SK-N-SH (cell line): ENCODE results near the gene PHKG2. TPM values are rescaled to one million over a fixed set of nuclear protein-coding genes. Genes with fewer than 3 reads are reported as not detected.

Experiments used
- CTCF ChIA-PET: fragments of 300-600, 350-600 bp; formaldehyde crosslinking; extraction: SDS; loops from one replicate; lab custom pipeline; 2021; lab: Yijun Ruan, JAX
- POLR2A ChIA-PET: fragments of 350-600 bp; sonication (Branson Sonifier 250); formaldehyde crosslinking; extraction: SDS; loops from one replicate; lab custom pipeline; 2020; ENCODE audit warnings: antibody characterized with exemption, inconsistent platforms; lab: Yijun Ruan, JAX
- DNase-seq: peaks from one replicate; pipeline ENCODE4 v3.0.0; 2012
- H2AFZ ChIP-seq: fragments of 200-600 bp; sonication (generic); 2 replicates; pipeline ENCODE4 v1.8.1; 2016; ENCODE audit warnings: antibody characterized with exemption, mild to moderate bottlenecking, low read depth
- H3F3A ChIP-seq: fragments of 200-600 bp; sonication (generic); replicated peaks from 2 replicates; pipeline ENCODE3; 2016; ENCODE audit warnings: antibody characterized with exemption, mild to moderate bottlenecking; ENCODE audit not compliant: insufficient read depth
- H3K27ac ChIP-seq, 2 experiments: fragments of 200-500 bp in 1 of 2; fragments of 200-600 bp in 1 of 2; sonication (Bioruptor generic) in 1 of 2; sonication (generic), shearing (Covaris generic) in 1 of 2; 2 replicates each; pipeline versions ENCODE4 v1.5.1 to v1.6.1; 2014 to 2016; ENCODE audit warnings: low read depth in 2 of 2, inconsistent platforms in 1 of 2, low read length in 1 of 2, mild to moderate bottlenecking in 1 of 2, mixed read lengths in 1 of 2
- H3K27me3 ChIP-seq: fragments of 200-600 bp; sonication (generic), shearing (Covaris generic); 2 replicates; pipeline ENCODE4 v1.6.1; 2016; ENCODE audit warnings: mixed run types; ENCODE audit not compliant: insufficient read depth
- H3K36me3 ChIP-seq, 2 experiments: fragments of 200-500 bp in 1 of 2; fragments of 200-600 bp in 1 of 2; sonication (Bioruptor generic) in 1 of 2; sonication (generic) in 1 of 2; replicated peaks in 1 of 2; 2 replicates each; pipeline versions ENCODE3 to v1.5.1; 2014 to 2016; ENCODE audit warnings: low read length in 1 of 2, mild to moderate bottlenecking in 1 of 2; ENCODE audit not compliant: insufficient read depth in 2 of 2, control insufficient read depth in 1 of 2
- H3K4me1 ChIP-seq, 2 experiments: fragments of 200-500 bp in 1 of 2; fragments of 200-600 bp in 1 of 2; sonication (Bioruptor generic) in 1 of 2; sonication (generic), shearing (Covaris generic) in 1 of 2; 2 replicates each; pipeline versions ENCODE4 v1.5.1 to v1.6.1; 2014 to 2016; ENCODE audit warnings: low read depth in 1 of 2, low read length in 1 of 2, mixed run types in 1 of 2; ENCODE audit not compliant: insufficient read depth in 2 of 2, control insufficient read depth in 1 of 2
- H3K4me2 ChIP-seq: fragments of 200-600 bp; sonication (generic), shearing (Covaris generic); 2 replicates; pipeline ENCODE4 v1.6.1; 2017; ENCODE audit warnings: mixed run types
- H3K4me3 ChIP-seq, 2 experiments: fragments of 200-500 bp in 1 of 2; fragments of 200-600 bp in 1 of 2; sonication (Bioruptor generic) in 1 of 2; sonication (generic), shearing (Covaris generic) in 1 of 2; 2 replicates each; pipeline versions ENCODE4 v1.5.1 to v1.8.1; 2014 to 2016; ENCODE audit warnings: low read depth in 2 of 2, inconsistent platforms in 1 of 2, low read length in 1 of 2, mild to moderate bottlenecking in 1 of 2, mixed read lengths in 1 of 2, moderate library complexity in 1 of 2
- H3K79me2 ChIP-seq: fragments of 200-600 bp; sonication (generic); 2 replicates; pipeline ENCODE4 v1.8.1; 2017; ENCODE audit warnings: mild to moderate bottlenecking; ENCODE audit not compliant: insufficient read depth
- H3K9ac ChIP-seq: fragments of 200-600 bp; sonication (generic); 2 replicates; pipeline ENCODE4 v1.6.1; 2017; ENCODE audit warnings: mixed run types
- H3K9me2 ChIP-seq: fragments of 200-600 bp; sonication (generic); 2 replicates; pipeline ENCODE4 v1.6.1; 2017; ENCODE audit warnings: mixed run types
- H3K9me3 ChIP-seq: fragments of 200-600 bp; sonication (generic); 2 replicates; pipeline ENCODE4 v1.6.1; 2017; ENCODE audit warnings: mixed run types, mild to moderate bottlenecking, moderate library complexity
- H4K20me1 ChIP-seq: fragments of 200-600 bp; sonication (generic); 2 replicates; pipeline ENCODE4 v1.6.1; 2017; ENCODE audit warnings: mild to moderate bottlenecking, mixed run types; ENCODE audit not compliant: insufficient read depth
- CHD2 ChIP-seq: fragments of 150-350 bp; IDR thresholded peaks from 2 replicates; pipeline ENCODE4 v1.6.1; 2018; ENCODE audit warnings: low read length; ENCODE audit not compliant: partially characterized antibody
- EP300 ChIP-seq, 2 experiments: IDR thresholded peaks; 2 replicates each; pipeline versions ENCODE4 v1.4.0 to v1.6.1; 2012; ENCODE audit warnings: borderline replicate concordance in 1 of 2, low read depth in 1 of 2, low read length in 1 of 2
- FOSL2 ChIP-seq: IDR thresholded peaks from 2 replicates; pipeline ENCODE4 v1.4.0; 2012; ENCODE audit warnings: low read depth, mild to moderate bottlenecking, moderate library complexity, borderline replicate concordance
- FOXJ3 ChIP-seq: sonication (generic); formaldehyde crosslinking; IDR thresholded peaks from 2 replicates; pipeline ENCODE4 v1.5.1; 2020; ENCODE audit warnings: mild to moderate bottlenecking, missing genetic modification reagents
- GABPA ChIP-seq: IDR thresholded peaks from 2 replicates; pipeline ENCODE4 v1.4.0; 2012; ENCODE audit warnings: low read depth, mild to moderate bottlenecking
- JUND ChIP-seq: IDR thresholded peaks from 2 replicates; pipeline ENCODE4 v1.4.0; 2012
- MXI1 ChIP-seq: IDR thresholded peaks from 2 replicates; pipeline ENCODE4 v1.6.1; 2012; ENCODE audit warnings: mild to moderate bottlenecking, low read depth, low read length, improper control_type of control experiment
- NFIC ChIP-seq: IDR thresholded peaks from 2 replicates; pipeline ENCODE4 v1.4.0; 2012; ENCODE audit warnings: borderline replicate concordance
- RFX5 ChIP-seq: IDR thresholded peaks from 2 replicates; pipeline ENCODE4 v1.6.1; 2012; ENCODE audit warnings: mild to moderate bottlenecking, improper control_type of control experiment, low read length
- TAF1 ChIP-seq: IDR thresholded peaks from 2 replicates; pipeline ENCODE4 v1.6.1; 2012; ENCODE audit warnings: low read depth, mild to moderate bottlenecking, low read length, moderate library complexity, borderline replicate concordance
- WGBS: methylation state at CpG from one replicate; pipeline ENCODE4 v1.1.6; 2017; ENCODE audit warnings: low lambda C conversion rate; 5-methylcytosine and 5-hydroxymethylcytosine counted together
- polyA plus RNA-seq, 3 experiments: library from polyadenylated mRNA; depleted of rRNA; stranded (reverse); fragments of >200 nt; gene quantifications; 2 replicates each; pipeline ENCODE4 v1.2.3, GENCODE V29; 2012
- TF ChIP-seq, protein P1 (sequence below): IDR thresholded peaks from 2 replicates; pipeline ENCODE4 v1.6.1; 2012; ENCODE audit warnings: mild to moderate bottlenecking, low read depth, low read length, moderate library complexity
- TF ChIP-seq, protein P2 (sequence below): fragments of 150-350 bp; IDR thresholded peaks from 2 replicates; pipeline ENCODE4 v1.6.1; 2017; ENCODE audit warnings: antibody characterized with exemption, low read length, low read depth, borderline replicate concordance
- TF ChIP-seq, protein P3 (sequence below): IDR thresholded peaks from 2 replicates; pipeline ENCODE4 v1.4.0; 2012; ENCODE audit warnings: low read depth, borderline replicate concordance

PHKG2 gene
- polyA plus RNA-seq, 1 of the 3 experiments (the other 2 are of a cell fraction): 45.8 TPM

DNA sequence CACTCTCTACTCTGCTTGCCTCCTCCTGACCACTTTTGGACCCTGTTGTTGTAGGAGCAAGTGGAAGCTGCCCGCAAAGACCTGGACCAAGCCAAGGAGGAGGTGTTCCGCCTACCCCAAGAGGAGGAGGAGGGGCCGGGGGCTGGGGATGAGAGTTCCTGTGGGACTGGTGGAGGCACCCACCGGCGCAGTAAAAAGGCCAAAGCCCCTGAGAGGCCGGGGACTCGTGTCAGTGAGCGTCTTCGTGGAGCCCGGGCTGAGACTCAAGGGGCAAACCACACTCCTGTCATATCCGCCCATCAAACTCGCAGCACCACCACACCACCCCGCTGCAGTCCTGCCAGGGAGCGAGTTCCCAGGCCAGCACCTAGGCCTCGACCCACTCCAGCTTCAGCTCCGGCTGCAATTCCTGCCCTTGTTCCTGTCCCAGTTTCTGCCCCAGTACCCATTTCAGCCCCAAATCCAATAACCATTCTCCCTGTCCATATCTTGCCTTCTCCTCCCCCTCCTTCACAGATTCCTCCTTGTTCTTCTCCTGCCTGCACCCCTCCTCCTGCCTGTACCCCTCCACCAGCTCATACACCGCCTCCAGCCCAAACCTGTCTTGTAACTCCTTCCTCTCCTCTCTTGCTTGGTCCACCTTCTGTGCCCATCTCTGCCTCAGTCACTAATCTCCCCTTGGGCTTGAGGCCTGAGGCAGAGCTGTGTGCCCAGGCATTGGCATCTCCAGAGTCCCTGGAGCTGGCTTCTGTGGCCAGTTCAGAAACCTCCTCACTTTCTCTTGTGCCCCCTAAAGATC lies 11.0 kb upstream of the PHKG2 start:
- DNase-seq: no peak
- CTCF ChIA-PET: no interaction called here
- no peak overlapping the region for H3K9ac ChIP-seq
- no peak overlapping the region for H3K4me3 ChIP-seq
- H4K20me1 ChIP-seq: 0 out of 2 replicates have a peak, but pooled peaks cover 7% of the 10 kb centered on the region
- H3K79me2 ChIP-seq: peaks cover 5% of the 10 kb centered on the region; the same call in 1 of the 2 replicates
- peaks cover 37 to 61% of the 10 kb centered on the region in 2 experiments for H3K36me3 ChIP-seq
- H3K27me3 ChIP-seq: no peaks in the 10 kb centered on the region
- no peaks in the 10 kb centered on the region for H3K9me2 ChIP-seq
- 97% methylated on average over 12 of the region's 17 CpGs for WGBS
- TF ChIP-seq, protein P1, sequence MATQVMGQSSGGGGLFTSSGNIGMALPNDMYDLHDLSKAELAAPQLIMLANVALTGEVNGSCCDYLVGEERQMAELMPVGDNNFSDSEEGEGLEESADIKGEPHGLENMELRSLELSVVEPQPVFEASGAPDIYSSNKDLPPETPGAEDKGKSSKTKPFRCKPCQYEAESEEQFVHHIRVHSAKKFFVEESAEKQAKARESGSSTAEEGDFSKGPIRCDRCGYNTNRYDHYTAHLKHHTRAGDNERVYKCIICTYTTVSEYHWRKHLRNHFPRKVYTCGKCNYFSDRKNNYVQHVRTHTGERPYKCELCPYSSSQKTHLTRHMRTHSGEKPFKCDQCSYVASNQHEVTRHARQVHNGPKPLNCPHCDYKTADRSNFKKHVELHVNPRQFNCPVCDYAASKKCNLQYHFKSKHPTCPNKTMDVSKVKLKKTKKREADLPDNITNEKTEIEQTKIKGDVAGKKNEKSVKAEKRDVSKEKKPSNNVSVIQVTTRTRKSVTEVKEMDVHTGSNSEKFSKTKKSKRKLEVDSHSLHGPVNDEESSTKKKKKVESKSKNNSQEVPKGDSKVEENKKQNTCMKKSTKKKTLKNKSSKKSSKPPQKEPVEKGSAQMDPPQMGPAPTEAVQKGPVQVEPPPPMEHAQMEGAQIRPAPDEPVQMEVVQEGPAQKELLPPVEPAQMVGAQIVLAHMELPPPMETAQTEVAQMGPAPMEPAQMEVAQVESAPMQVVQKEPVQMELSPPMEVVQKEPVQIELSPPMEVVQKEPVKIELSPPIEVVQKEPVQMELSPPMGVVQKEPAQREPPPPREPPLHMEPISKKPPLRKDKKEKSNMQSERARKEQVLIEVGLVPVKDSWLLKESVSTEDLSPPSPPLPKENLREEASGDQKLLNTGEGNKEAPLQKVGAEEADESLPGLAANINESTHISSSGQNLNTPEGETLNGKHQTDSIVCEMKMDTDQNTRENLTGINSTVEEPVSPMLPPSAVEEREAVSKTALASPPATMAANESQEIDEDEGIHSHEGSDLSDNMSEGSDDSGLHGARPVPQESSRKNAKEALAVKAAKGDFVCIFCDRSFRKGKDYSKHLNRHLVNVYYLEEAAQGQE: no peak
- no peak for TF ChIP-seq EP300 (IDR thresholded peaks at IDR 0.05; ENCODE audit: borderline replicate concordance in 1 of 2, low read depth in 1 of 2, low read length in 1 of 2)
- H3F3A ChIP-seq: peaks cover 24% of the 10 kb centered on the region
- no peak overlapping the region for H3K4me2 ChIP-seq
- POLR2A ChIA-PET: interaction anchor here (0.8 kb wide), 1 partner anchor 10 kb away, joined by 3 read pairs; no protein-coding TSS in a partner anchor
- H3K9me3 ChIP-seq: no peaks in the 10 kb centered on the region
- H3K4me1 ChIP-seq: peaks cover 11 to 21% of the 10 kb centered on the region in 2 experiments; a peak in 3 of 4 replicates
- no peak overlapping the region for H3K27ac ChIP-seq
- H2AFZ ChIP-seq: no peak overlapping the region

DNA sequence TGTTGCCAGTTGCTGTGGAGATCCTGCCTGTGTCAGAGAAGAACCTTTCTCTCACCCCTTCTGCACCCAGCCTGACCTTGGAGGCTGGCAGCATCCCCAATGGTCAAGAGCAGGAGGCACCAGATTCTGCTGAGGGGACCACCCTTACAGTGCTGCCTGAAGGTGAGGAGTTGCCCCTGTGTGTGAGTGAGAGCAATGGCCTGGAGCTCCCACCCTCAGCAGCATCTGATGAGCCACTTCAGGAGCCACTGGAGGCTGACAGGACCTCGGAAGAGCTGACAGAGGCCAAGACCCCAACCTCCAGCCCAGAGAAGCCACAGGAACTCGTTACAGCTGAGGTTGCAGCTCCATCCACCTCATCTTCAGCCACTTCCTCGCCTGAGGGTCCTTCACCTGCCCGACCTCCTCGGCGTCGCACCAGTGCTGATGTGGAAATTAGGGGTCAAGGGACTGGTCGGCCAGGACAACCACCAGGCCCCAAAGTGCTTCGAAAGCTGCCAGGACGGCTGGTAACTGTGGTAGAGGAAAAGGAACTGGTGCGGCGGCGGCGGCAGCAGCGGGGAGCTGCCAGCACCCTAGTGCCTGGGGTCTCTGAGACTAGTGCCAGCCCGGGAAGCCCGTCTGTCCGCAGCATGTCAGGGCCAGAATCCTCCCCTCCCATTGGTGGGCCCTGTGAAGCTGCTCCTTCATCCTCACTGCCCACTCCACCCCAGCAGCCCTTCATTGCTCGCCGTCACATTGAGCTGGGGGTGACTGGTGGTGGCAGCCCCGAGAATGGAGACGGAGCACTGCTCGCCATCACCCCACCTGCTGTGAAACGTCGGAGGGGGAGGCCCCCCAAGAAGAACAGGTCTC lies 10.2 kb upstream of the PHKG2 start:
- peaks cover 24% of the 10 kb centered on the region for H3F3A ChIP-seq
- H4K20me1 ChIP-seq: 0 out of 2 replicates have a peak, but pooled peaks cover 7% of the 10 kb centered on the region
- no peak overlapping the region for H2AFZ ChIP-seq
- WGBS: over 99% methylated on average over 14 of the region's 25 CpGs
- peaks cover 11 to 21% of the 10 kb centered on the region in 2 experiments; a peak in 3 of 4 replicates for H3K4me1 ChIP-seq
- H3K9me2 ChIP-seq: no peaks in the 10 kb centered on the region
- CTCF ChIA-PET: interaction anchor here (0.6 to 0.8 kb wide), 2 partner anchors 8 to 15 kb away, joined by 3 read pairs; no protein-coding TSS in a partner anchor
- H3K79me2 ChIP-seq: peaks cover 5% of the 10 kb centered on the region; the same call in 1 of the 2 replicates
- POLR2A ChIA-PET: interaction anchor here (0.7 to 0.8 kb wide), 2 partner anchors 10 to 13 kb away, joined by 3 read pairs; partner anchors contain the start of gene PHKG2
- no peaks in the 10 kb centered on the region for H3K27me3 ChIP-seq
- no peak overlapping the region for H3K4me2 ChIP-seq
- TF ChIP-seq FOSL2 (no peak), CHD2 (no peak), TAF1 (no peak), MXI1 (no peak), RFX5 (no peak), NFIC (no peak), FOXJ3 (CRISPR knock-in tag) (no peak), GABPA (no peak), JUND (no peak)
- TF ChIP-seq, protein P2, sequence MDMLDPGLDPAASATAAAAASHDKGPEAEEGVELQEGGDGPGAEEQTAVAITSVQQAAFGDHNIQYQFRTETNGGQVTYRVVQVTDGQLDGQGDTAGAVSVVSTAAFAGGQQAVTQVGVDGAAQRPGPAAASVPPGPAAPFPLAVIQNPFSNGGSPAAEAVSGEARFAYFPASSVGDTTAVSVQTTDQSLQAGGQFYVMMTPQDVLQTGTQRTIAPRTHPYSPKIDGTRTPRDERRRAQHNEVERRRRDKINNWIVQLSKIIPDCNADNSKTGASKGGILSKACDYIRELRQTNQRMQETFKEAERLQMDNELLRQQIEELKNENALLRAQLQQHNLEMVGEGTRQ: no peak
- TF ChIP-seq, protein P3, sequence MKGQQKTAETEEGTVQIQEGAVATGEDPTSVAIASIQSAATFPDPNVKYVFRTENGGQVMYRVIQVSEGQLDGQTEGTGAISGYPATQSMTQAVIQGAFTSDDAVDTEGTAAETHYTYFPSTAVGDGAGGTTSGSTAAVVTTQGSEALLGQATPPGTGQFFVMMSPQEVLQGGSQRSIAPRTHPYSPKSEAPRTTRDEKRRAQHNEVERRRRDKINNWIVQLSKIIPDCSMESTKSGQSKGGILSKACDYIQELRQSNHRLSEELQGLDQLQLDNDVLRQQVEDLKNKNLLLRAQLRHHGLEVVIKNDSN: no peak
- H3K9me3 ChIP-seq: no peaks in the 10 kb centered on the region
- H3K9ac ChIP-seq: no peak overlapping the region
- peaks cover 29 to 60% of the 10 kb centered on the region in 2 experiments for H3K36me3 ChIP-seq
- no peak overlapping the region for H3K4me3 ChIP-seq
- H3K27ac ChIP-seq: no peak overlapping the region
- no peak for DNase-seq
